Spleen (tissue), 11 donors: ENCODE results near the gene RNASEH2B. TPM values are rescaled to one million over a fixed set of nuclear protein-coding genes. Genes with fewer than 3 reads are reported as not detected.

Source experiments
- DNase-seq: peaks from one replicate; pipeline ENCODE4 v3.0.0-alpha.2; 2020
- H3K27ac ChIP-seq, 8 donors: fragments of 200-600 bp; sonication (generic) in 7 of 8; 1 replicate in 4 of 8; 2 replicates in 4 of 8; pipeline versions ENCODE4 v1.5.0 to v1.8.0; 2016 to 2021; ENCODE audit warnings: inconsistent platforms in 4 of 8, mild to moderate bottlenecking in 4 of 8, moderate library complexity in 1 of 8
- H3K27me3 ChIP-seq, 7 donors: fragments of 200-600 bp; sonication (generic) in 6 of 7; replicated peaks in 1 of 7; 1 replicate in 4 of 7; 2 replicates in 3 of 7; pipeline versions ENCODE4 v1.5.0 to v1.8.0; 2016 to 2021; ENCODE audit warnings: inconsistent platforms in 3 of 7, mild to moderate bottlenecking in 1 of 7
- H3K36me3 ChIP-seq, 6 donors: fragments of 200-600 bp; sonication (generic) in 5 of 6; 1 replicate in 4 of 6; 2 replicates in 2 of 6; pipeline versions ENCODE4 v1.5.0 to v1.8.0; 2016 to 2021; ENCODE audit warnings: inconsistent platforms in 2 of 6
- H3K4me1 ChIP-seq, 6 donors: fragments of 200-600 bp; sonication (generic) in 5 of 6; 1 replicate in 3 of 6; 2 replicates in 3 of 6; pipeline versions ENCODE4 v1.5.0 to v1.8.0; 2016 to 2021; ENCODE audit warnings: inconsistent platforms in 3 of 6
- H3K4me3 ChIP-seq, 8 donors: fragments of 200-600 bp; sonication (generic) in 7 of 8; 1 replicate in 4 of 8; 2 replicates in 4 of 8; pipeline versions ENCODE4 v1.5.0 to v1.8.0; 2016 to 2021; ENCODE audit warnings: inconsistent platforms in 4 of 8, mild to moderate bottlenecking in 4 of 8, moderate library complexity in 2 of 8
- H3K9me3 ChIP-seq, 8 donors: fragments of 200-600 bp; sonication (generic) in 7 of 8; 1 replicate in 4 of 8; 2 replicates in 4 of 8; pipeline versions ENCODE4 v1.5.0 to v1.8.0; 2016 to 2021; ENCODE audit warnings: inconsistent platforms in 4 of 8
- CTCF ChIP-seq, 11 experiments: fragments of 200-600 bp in 7 of 11; fragments of 450-650 bp in 4 of 11; sonication (generic) in 4 of 11; IDR thresholded peaks in 8 of 11; conservative IDR thresholded peaks in 3 of 11; 1 replicate in 7 of 11; 2 replicates in 4 of 11; pipeline versions ENCODE4 v1.4.0 to v1.8.0; 2016 to 2021; ENCODE audit warnings: antibody characterized with exemption in 11 of 11, inconsistent platforms in 4 of 11, mild to moderate bottlenecking in 1 of 11
- POLR2A ChIP-seq, 3 donors: fragments of 450-650 bp; IDR thresholded peaks; one replicate each; pipeline ENCODE4 v1.5.1; 2017; ENCODE audit warnings: antibody characterized with exemption in 3 of 3, mild to moderate bottlenecking in 1 of 3
- POLR2AphosphoS5 ChIP-seq, 3 donors: sonication (generic); formaldehyde crosslinking; IDR thresholded peaks; one replicate each; pipeline ENCODE4 v1.5.1; 2017; ENCODE audit warnings: antibody characterized with exemption in 3 of 3
- WGBS, 5 donors: extraction: QIAGEN DNeasy Blood & Tissue Kit in 3 of 5; methylation state at CpG; one replicate each; pipeline versions ENCODE4 v1.1.5 to v1.1.7; 2013 to 2018; 5-methylcytosine and 5-hydroxymethylcytosine counted together
- intact Hi-C: fragments of 100-400 bp; cut with DNase I; formaldehyde crosslinking; loops from one replicate; pipeline ENCODE4 v1.15.0; 2023; ENCODE audit warnings: low total_unique reads
- polyA plus RNA-seq, 3 donors: library from polyadenylated mRNA; stranded (reverse); fragments of 200-250 nt; gene quantifications; one replicate each; pipeline ENCODE4 v1.2.1, GENCODE V29; 2013
- total RNA-seq, 7 donors: library from RNA; depleted of rRNA in 3 of 7; stranded (reverse); fragments of >200 nt in 3 of 7; fragmentation: NEBNext Ultra II Directional in 4 of 7; extraction: Animal tissue kit (Norgen Biotek cat#: 25700) in 4 of 7; gene quantifications; one replicate each; pipeline versions ENCODE4 v1.1.0 to v1.2.1, GENCODE V29; 2016 to 2021
- donor health status: healthy with polysubstance abuse.
- donor health status: DM: no; HTN: no; CAD: no; lungs with moderate emphysema.
- donor health status: DM: no; HTN: no; CAD: no.
- donor health status: Bipolar disorder and iron deficiency.
- donor health status: healthy.
- donor health status: DM: no; HTN: no; CAD: no.
- donor health status: DM: yes; HTN: yes; CAD: no.

The RNASEH2B gene
- total and polyA plus RNA-seq, 10 donors: 57.2 to 129 (median 73.7) TPM

- no peak for DNase-seq
- Histone ChIP-seq H3K27me3 (no peaks in the 10 kb centered on the region), H3K4me3 (no peak overlapping the region), H3K9me3 (no peaks in the 10 kb centered on the region), H3K36me3 (peaks cover 0 to 97% (median 54%) of the 10 kb centered on the region in 6 donors), H3K27ac (no peak overlapping the region), H3K4me1 (no peaks in the 10 kb centered on the region)
- intact Hi-C loops: no loop called here
- TF ChIP-seq POLR2A (IDR thresholded peaks at IDR 0.05) (no peak), POLR2AphosphoS5 (IDR thresholded peaks at IDR 0.05) (no peak), CTCF (IDR thresholded peaks at IDR 0.05 in 8 of 11, conservative IDR thresholded peaks at IDR 0.05 in 3 of 11) (no peak)
- WGBS, 5 donors: 94 to 98% (median 96%) methylated on average over 1 of the region's 1 CpG
These were observed 39.0 kb downstream of the RNASEH2B start for GRCh38 chr13:50948601-50949000.

GRCh38 chr13:50950849-50951248, 41.3 kb downstream of the RNASEH2B start:
- H3K27ac ChIP-seq: no peak overlapping the region

GRCh38 chr13:50951366-50951765, 41.8 kb downstream of the RNASEH2B start:
- Histone ChIP-seq H3K27ac (no peak overlapping the region), H3K9me3 (no peaks in the 10 kb centered on the region), H3K4me1 (no peaks in the 10 kb centered on the region), H3K36me3 (peaks cover 0 to 92% (median 38%) of the 10 kb centered on the region in 6 donors), H3K4me3 (no peak overlapping the region), H3K27me3 (no peaks in the 10 kb centered on the region)
- DNase-seq: no peak
- 92 to 97% (median 93%) methylated on average over 3 of the region's 3 CpGs for WGBS, 5 donors
- no peak for TF ChIP-seq POLR2AphosphoS5 (IDR thresholded peaks at IDR 0.05)
- no peak for TF ChIP-seq POLR2A (IDR thresholded peaks at IDR 0.05)
- no peak for TF ChIP-seq CTCF (IDR thresholded peaks at IDR 0.05 in 8 of 11, conservative IDR thresholded peaks at IDR 0.05 in 3 of 11)
- intact Hi-C loops: no loop called here

More at GRCh38 chr13:50950849-50951248, 41.3 kb downstream of the RNASEH2B start:
- Histone ChIP-seq H3K4me3 (no peak overlapping the region), H3K4me1 (no peaks in the 10 kb centered on the region), H3K36me3 (peaks cover 0 to 94% (median 38%) of the 10 kb centered on the region in 6 donors), H3K27me3 (no peaks in the 10 kb centered on the region), H3K9me3 (no peaks in the 10 kb centered on the region)
- no peak for DNase-seq
- intact Hi-C loops: no loop called here
- WGBS, 5 donors: 75 to 91% (median 80%) methylated on average over 3 of the region's 3 CpGs
- TF ChIP-seq POLR2A (IDR thresholded peaks at IDR 0.05): no peak
- no peak for TF ChIP-seq POLR2AphosphoS5 (IDR thresholded peaks at IDR 0.05)
- no peak for TF ChIP-seq CTCF (IDR thresholded peaks at IDR 0.05 in 8 of 11, conservative IDR thresholded peaks at IDR 0.05 in 3 of 11)

GRCh38 chr13:50955241-50955640, 45.6 kb downstream of the RNASEH2B start:
- no peaks in the 10 kb centered on the region for H3K4me1 ChIP-seq
- H3K9me3 ChIP-seq: no peaks in the 10 kb centered on the region
- no peaks in the 10 kb centered on the region for H3K27me3 ChIP-seq
- intact Hi-C loops: no loop called here
- H3K27ac ChIP-seq: no peak overlapping the region
- no peak overlapping the region for H3K4me3 ChIP-seq
- no peak for DNase-seq
- peaks cover 0 to 72% (median 23%) of the 10 kb centered on the region in 6 donors for H3K36me3 ChIP-seq
- TF ChIP-seq CTCF (IDR thresholded peaks at IDR 0.05 in 8 of 11, conservative IDR thresholded peaks at IDR 0.05 in 3 of 11) (no peak), POLR2A (IDR thresholded peaks at IDR 0.05) (no peak), POLR2AphosphoS5 (IDR thresholded peaks at IDR 0.05) (no peak)
- WGBS, 5 donors: 93 to 96% (median 94%) methylated on average over 4 of the region's 4 CpGs
